NCI-H146 (cell line): ENCODE measurements around the gene ADGRA3.

ENCODE experiments used
- DNase-seq: peaks from one replicate; lab custom pipeline; 2025; lab: John Stamatoyannopoulos, UW

The ADGRA3 gene

GRCh38 chr4:22515888-22516541, at the start of gene ADGRA3:
Gene ADGRA3 (minus strand): TSS chr4:22516066. CDS start chr4:22515784, 282 bp downstream.
- DNase-seq = peak; percentile 79

GRCh38 chr4:22556495-22556894, 40.6 kb upstream of the ADGRA3 start:
- DNase-seq = no peak

- no peak for DNase-seq
These were observed 38.8 kb upstream of the ADGRA3 start for GRCh38 chr4:22554670-22555069.

- DNase-seq = no peak
These were observed 37.7 kb upstream of the ADGRA3 start for GRCh38 chr4:22553560-22553959.

- DNase-seq = no peak
These were observed 36.9 kb upstream of the ADGRA3 start for GRCh38 chr4:22552812-22553211.

- no peak for DNase-seq
These were observed 35.7 kb upstream of the ADGRA3 start for GRCh38 chr4:22551550-22551949.

GRCh38 chr4:22546299-22546698, 30.4 kb upstream of the ADGRA3 start:
- no peak for DNase-seq

GRCh38 chr4:22539251-22539650, 23.4 kb upstream of the ADGRA3 start:
- no peak for DNase-seq

GRCh38 chr4:22537864-22538263, 22.0 kb upstream of the ADGRA3 start:
- no peak for DNase-seq

- DNase-seq = no peak
These were observed 18.5 kb upstream of the ADGRA3 start for GRCh38 chr4:22534374-22534773.

GRCh38 chr4:22532896-22533295, 17.0 kb upstream of the ADGRA3 start:
- DNase-seq = no peak

- DNase-seq = no peak
These were observed 16.3 kb upstream of the ADGRA3 start for GRCh38 chr4:22532117-22532516.

- DNase-seq = no peak
These were observed 15.6 kb upstream of the ADGRA3 start for GRCh38 chr4:22531311-22532019.

- DNase-seq = no peak
These were observed 9.0 kb upstream of the ADGRA3 start for GRCh38 chr4:22524895-22525294.

GRCh38 chr4:22522706-22523501, 7.0 kb upstream of the ADGRA3 start:
- no peak for DNase-seq

- DNase-seq = no peak
These were observed 6.3 kb upstream of the ADGRA3 start for GRCh38 chr4:22522206-22522605.

GRCh38 chr4:22521240-22521639, 5.4 kb upstream of the ADGRA3 start:
- no peak for DNase-seq

- DNase-seq = peak; percentile 74
These were observed 550 bp downstream of the ADGRA3 start for GRCh38 chr4:22515145-22515887.

- no peak for DNase-seq
These were observed 1.4 kb downstream of the ADGRA3 start for GRCh38 chr4:22514481-22514880.

- no peak for DNase-seq
These were observed 1.9 kb downstream of the ADGRA3 start for GRCh38 chr4:22514001-22514400.

- DNase-seq = no peak
These were observed 3.6 kb downstream of the ADGRA3 start for GRCh38 chr4:22512306-22512705.

- DNase-seq = no peak
These were observed 5.1 kb downstream of the ADGRA3 start for GRCh38 chr4:22510750-22511149.
